OCI-LY3 (cell line): Measurements from ENCODE around the gene ESM1.

Experiments
- H2AFZ ChIP-seq: fragments of 200-600, 300-600 bp; shearing (Covaris generic); 2 replicates; pipeline ENCODE4 v1.6.0; 2014; ENCODE audit warnings: antibody characterized with exemption, low read depth, low read length
- H3K27ac ChIP-seq: fragments of 200-600, 300-600 bp; sonication (generic); 2 replicates; pipeline ENCODE4 v1.5.1; 2014; ENCODE audit warnings: mild to moderate bottlenecking, low read length, moderate library complexity, mixed read lengths
- H3K27me3 ChIP-seq: fragments of 200-600, 300-600 bp; sonication (generic); 2 replicates; pipeline ENCODE4 v1.6.1; 2014; ENCODE audit warnings: low read depth, low read length, mixed read lengths
- H3K36me3 ChIP-seq: fragments of 200-600, 300-600 bp; sonication (generic); replicated peaks from 2 replicates; pipeline ENCODE3; 2014; ENCODE audit warnings: low read depth, low read length, mixed read lengths
- H3K4me1 ChIP-seq: fragments of 300-600, 200-600 bp; sonication (generic); 2 replicates; pipeline ENCODE4 v1.6.1; 2014; ENCODE audit warnings: low read length, mixed read lengths
- H3K4me2 ChIP-seq: fragments of 200-600, 300-600 bp; sonication (generic); 2 replicates; pipeline ENCODE4 v1.6.1; 2014; ENCODE audit warnings: low read length, mixed read lengths
- H3K4me3 ChIP-seq: fragments of 300-600, 200-600 bp; sonication (generic); 2 replicates; pipeline ENCODE4 v1.5.1; 2014; ENCODE audit warnings: antibody characterized with exemption, mild to moderate bottlenecking, low read length, moderate library complexity
- H3K79me2 ChIP-seq: fragments of 300-600, 200-600 bp; shearing (Covaris generic); 2 replicates; pipeline ENCODE4 v1.6.1; 2014; ENCODE audit warnings: mild to moderate bottlenecking, low read length, mixed read lengths
- H3K9ac ChIP-seq: fragments of 300-600, 200-600 bp; shearing (Covaris generic); 2 replicates; pipeline ENCODE4 v1.6.0; 2014; ENCODE audit warnings: mild to moderate bottlenecking, low read length, moderate library complexity
- H3K9me3 ChIP-seq: fragments of 200-600, 300-600 bp; shearing (Covaris generic); 2 replicates; pipeline ENCODE4 v1.6.1; 2014; ENCODE audit warnings: low read length, mixed read lengths; ENCODE audit not compliant: insufficient read depth
- H4K20me1 ChIP-seq: fragments of 200-600, 300-600 bp; sonication (generic); 2 replicates; pipeline ENCODE4 v1.6.1; 2016; ENCODE audit warnings: low read length, mixed read lengths; ENCODE audit not compliant: insufficient read depth
- CTCF ChIP-seq: fragments of 200-600, 300-600 bp; sonication (generic); IDR thresholded peaks from 2 replicates; pipeline ENCODE4 v1.5.1; 2014; ENCODE audit warnings: antibody characterized with exemption, low read length, low read depth
- EZH2phosphoT487 ChIP-seq: fragments of 200-600 bp; shearing (Covaris generic); IDR thresholded peaks from 2 replicates; pipeline ENCODE4 v1.6.1; 2018; ENCODE audit warnings: antibody characterized with exemption, mixed run types, low read depth

The ESM1 gene

GRCh38 chr5:54959673-54960418 lies 25.5 kb downstream of the ESM1 start:
- H3K4me2 ChIP-seq: peak overlapping the region; percentile 75
- H3K79me2 ChIP-seq: no peaks in the 10 kb centered on the region
- H3K27me3 ChIP-seq: peaks cover 57% of the 10 kb centered on the region
- H3K27ac ChIP-seq: peak overlapping the region; percentile 60
- H3K36me3 ChIP-seq: no peaks in the 10 kb centered on the region
- H2AFZ ChIP-seq: no peak overlapping the region
- H3K4me3 ChIP-seq: peak overlapping the region; percentile 51
- H4K20me1 ChIP-seq: no peaks in the 10 kb centered on the region
- TF ChIP-seq EZH2phosphoT487: no peak
- TF ChIP-seq CTCF: peak; percentile 65
- no peak overlapping the region for H3K9ac ChIP-seq
- no peaks in the 10 kb centered on the region for H3K9me3 ChIP-seq
- H3K4me1 ChIP-seq: peaks cover 21% of the 10 kb centered on the region

GRCh38 chr5:54956922-54957321 lies 28.5 kb downstream of the ESM1 start:
- H3K79me2 ChIP-seq: no peaks in the 10 kb centered on the region
- H3K9ac ChIP-seq: no peak overlapping the region
- H4K20me1 ChIP-seq: no peaks in the 10 kb centered on the region
- no peak overlapping the region for H3K27ac ChIP-seq
- H3K9me3 ChIP-seq: no peaks in the 10 kb centered on the region; the same call in 1 of the 2 replicates
- no peak overlapping the region for H3K4me3 ChIP-seq
- TF ChIP-seq CTCF: no peak
- TF ChIP-seq EZH2phosphoT487: no peak
- H2AFZ ChIP-seq: no peak overlapping the region
- H3K4me2 ChIP-seq: no peak overlapping the region
- peaks cover 21% of the 10 kb centered on the region for H3K4me1 ChIP-seq
- H3K36me3 ChIP-seq: no peaks in the 10 kb centered on the region
- H3K27me3 ChIP-seq: peaks cover 52% of the 10 kb centered on the region

- Histone ChIP-seq H3K4me3 (no peak overlapping the region), H3K9ac (no peak overlapping the region), H3K79me2 (no peaks in the 10 kb centered on the region), H4K20me1 (no peaks in the 10 kb centered on the region), H3K9me3 (no peaks in the 10 kb centered on the region), H3K27ac (no peak overlapping the region), H3K4me1 (no peaks in the 10 kb centered on the region), H3K36me3 (no peaks in the 10 kb centered on the region), H3K27me3 (peaks cover 19% of the 10 kb centered on the region), H2AFZ (no peak overlapping the region), H3K4me2 (no peak overlapping the region)
- TF ChIP-seq EZH2phosphoT487 (no peak), CTCF (no peak)
These were observed 38.2 kb downstream of the ESM1 start for GRCh38 chr5:54947187-54947586.

GRCh38 chr5:54946306-54946819 lies 39.0 kb downstream of the ESM1 start:
- H3K36me3 ChIP-seq: no peaks in the 10 kb centered on the region
- H3K4me2 ChIP-seq: no peak overlapping the region
- H2AFZ ChIP-seq: no peak overlapping the region
- no peak for TF ChIP-seq CTCF
- TF ChIP-seq EZH2phosphoT487: no peak
- no peak overlapping the region for H3K9ac ChIP-seq
- no peak overlapping the region for H3K27ac ChIP-seq
- H4K20me1 ChIP-seq: no peaks in the 10 kb centered on the region
- no peaks in the 10 kb centered on the region for H3K4me1 ChIP-seq
- H3K9me3 ChIP-seq: no peaks in the 10 kb centered on the region
- no peak overlapping the region for H3K4me3 ChIP-seq
- H3K79me2 ChIP-seq: no peaks in the 10 kb centered on the region
- H3K27me3 ChIP-seq: peaks cover 15% of the 10 kb centered on the region
